Liver (tissue), 3 donors: ENCODE results near the gene PTPRN2.

Experiments used
- CTCF ChIP-seq: fragments of 150-350 bp; IDR thresholded peaks from 2 replicates; pipeline ENCODE4 v1.5.1; 2017; ENCODE audit warnings: improper control_type of control experiment, low read depth, low read length; ENCODE audit not compliant: missing input control
- HNF4A ChIP-seq, 2 donors: conservative IDR thresholded peaks; 2 replicates each; pipeline ENCODE4 v1.6.1; 2016; ENCODE audit warnings: antibody characterized with exemption in 2 of 2, mild to moderate bottlenecking in 2 of 2
- JUND ChIP-seq, 2 donors: IDR thresholded peaks; 2 replicates each; pipeline ENCODE4 v1.6.1; 2016; ENCODE audit warnings: antibody characterized with exemption in 2 of 2
- REST ChIP-seq: IDR thresholded peaks from 2 replicates; pipeline ENCODE4 v1.6.1; 2016; ENCODE audit warnings: antibody characterized with exemption, mild to moderate bottlenecking
- RXRA ChIP-seq, 2 donors: IDR thresholded peaks; 2 replicates each; pipeline ENCODE4 v1.6.1; 2017 to 2018; ENCODE audit warnings: antibody characterized with exemption in 2 of 2, mild to moderate bottlenecking in 1 of 2
- TAF1 ChIP-seq: conservative IDR thresholded peaks from 2 replicates; pipeline ENCODE4 v1.6.1; 2016; ENCODE audit warnings: antibody characterized with exemption, mild to moderate bottlenecking
- ZBTB33 ChIP-seq: IDR thresholded peaks from 2 replicates; pipeline ENCODE4 v1.6.1; 2016; ENCODE audit warnings: antibody characterized with exemption
- donor health status: healthy.
- donor health status: healthy.

DNA sequence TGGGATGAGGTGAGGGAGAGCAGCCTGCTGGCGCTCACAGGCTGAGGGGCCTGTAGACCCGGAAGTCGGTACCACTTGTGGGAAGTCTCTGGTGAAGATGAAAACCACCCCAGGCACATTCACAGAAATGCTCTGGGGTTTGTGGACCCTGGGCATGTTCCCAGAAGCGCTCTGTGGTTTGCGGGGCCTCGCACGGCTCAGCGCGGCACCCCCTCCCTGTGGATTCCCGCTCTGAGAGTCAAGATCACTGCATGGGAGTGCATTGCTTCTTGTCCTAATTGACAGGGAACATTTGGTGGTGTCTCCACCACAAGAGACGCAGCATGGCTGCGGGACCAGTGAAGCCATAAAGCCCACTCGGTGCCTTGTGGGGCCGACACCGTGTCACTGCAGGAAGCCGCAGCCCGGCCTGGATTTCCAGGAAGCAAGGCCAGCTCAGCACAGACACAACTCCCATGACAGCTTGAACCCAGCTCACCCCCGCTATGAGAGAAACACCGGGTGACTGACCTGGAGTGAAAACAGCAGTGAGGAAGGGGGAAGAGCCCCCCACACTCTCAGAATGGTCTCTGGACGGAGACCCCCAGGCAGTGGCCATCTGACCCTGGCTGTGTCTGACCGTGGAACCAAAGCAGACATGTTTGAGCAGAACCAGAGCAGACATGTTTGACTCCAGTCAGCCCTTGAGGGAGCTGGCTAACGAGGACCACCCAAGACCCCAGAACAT is 157.2 kb downstream of the PTPRN2 start:
- TF ChIP-seq CTCF (no peak), TAF1 (no peak), RXRA (IDR thresholded peaks at IDR 0.05) (no peak), ZBTB33 (no peak), HNF4A (conservative IDR thresholded peaks at IDR 0.05) (no peak), JUND (IDR thresholded peaks at IDR 0.05) (no peak), REST (no peak)
